HepG2 (cell line): ENCODE results near the gene RPS28. TPM values are rescaled to one million over a fixed set of nuclear protein-coding genes. Genes with fewer than 3 reads are reported as not detected.

ENCODE experiments used
- ARID2 ChIP-seq: sonication (generic); formaldehyde crosslinking; IDR thresholded peaks from 2 replicates; pipeline ENCODE4 v1.8.1; 2022; ENCODE audit warnings: mild to moderate bottlenecking, missing genetic modification reagents, borderline replicate concordance
- CHCHD3 ChIP-seq: sonication (generic); formaldehyde crosslinking; IDR thresholded peaks from 2 replicates; pipeline ENCODE4 v1.8.0; 2022; ENCODE audit warnings: mild to moderate bottlenecking, missing genetic modification reagents, moderate library complexity
- ELF3 ChIP-seq: IDR thresholded peaks from 2 replicates; pipeline ENCODE4 v1.6.1; 2016; ENCODE audit warnings: missing genetic modification reagents, missing compliant biosample characterization
- FOXP4 ChIP-seq: sonication (generic); formaldehyde crosslinking; IDR thresholded peaks from 2 replicates; pipeline ENCODE4 v1.4.0; 2020; ENCODE audit warnings: missing genetic modification reagents
- HES4 ChIP-seq: sonication (generic); formaldehyde crosslinking; IDR thresholded peaks from 2 replicates; pipeline ENCODE4 v1.9.0; 2021; ENCODE audit warnings: mild to moderate bottlenecking, missing genetic modification reagents, borderline replicate concordance
- MAFF ChIP-seq: IDR thresholded peaks from 2 replicates; pipeline ENCODE4 v1.6.1; 2011; ENCODE audit warnings: low read depth, low read length, improper control_type of control experiment
- MIER3 ChIP-seq: IDR thresholded peaks from 2 replicates; pipeline ENCODE4 v1.6.1; 2016; ENCODE audit warnings: missing compliant biosample characterization, borderline replicate concordance
- NFAT5 ChIP-seq: sonication (generic); formaldehyde crosslinking; IDR thresholded peaks from 2 replicates; pipeline ENCODE4 v1.4.0; 2020; ENCODE audit warnings: missing genetic modification reagents
- NR2F1 ChIP-seq, 2 experiments: fragments of 450-650 bp in 1 of 2; formaldehyde crosslinking in 1 of 2; IDR thresholded peaks; 2 replicates each; pipeline versions ENCODE4 v1.5.0 to v1.6.1; 2016 to 2020; ENCODE audit warnings: mild to moderate bottlenecking in 1 of 2, missing compliant biosample characterization in 1 of 2, missing genetic modification reagents in 1 of 2, moderate library complexity in 1 of 2
- RCOR2 ChIP-seq: IDR thresholded peaks from 2 replicates; pipeline ENCODE4 v1.6.1; 2016; ENCODE audit warnings: missing biosample characterization, missing genetic modification reagents
- RFXANK ChIP-seq: IDR thresholded peaks from 2 replicates; pipeline ENCODE4 v1.6.1; 2016
- SALL1 ChIP-seq: sonication (generic); formaldehyde crosslinking; IDR thresholded peaks from 2 replicates; pipeline ENCODE4 v1.8.0; 2022; ENCODE audit warnings: mild to moderate bottlenecking, missing genetic modification reagents
- SKI ChIP-seq: fragments of 450-650 bp; IDR thresholded peaks from one replicate; pipeline ENCODE4 v1.6.1; 2018; ENCODE audit warnings: mild to moderate bottlenecking; ENCODE audit not compliant: partially characterized antibody
- SP4 ChIP-seq: sonication (generic); formaldehyde crosslinking; IDR thresholded peaks from 2 replicates; pipeline ENCODE4 v1.8.1; 2023; ENCODE audit warnings: mild to moderate bottlenecking, missing genetic modification reagents
- TCF12 ChIP-seq, 2 experiments: fragments of 450-650 bp in 1 of 2; sonication (generic) in 1 of 2; formaldehyde crosslinking in 1 of 2; IDR thresholded peaks; 2 replicates each; pipeline versions ENCODE4 v1.6.1 to v1.8.0; 2017 to 2022; ENCODE audit warnings: antibody characterized with exemption in 1 of 2, mild to moderate bottlenecking in 1 of 2, missing genetic modification reagents in 1 of 2, moderate library complexity in 1 of 2
- XRCC5 ChIP-seq: fragments of 200-400 bp; formaldehyde crosslinking; optimal IDR thresholded peaks from 2 replicates; pipeline ENCODE3; 2017; ENCODE audit warnings: mild to moderate bottlenecking, low read length
- ZBTB37 ChIP-seq: sonication (generic); formaldehyde crosslinking; IDR thresholded peaks from 2 replicates; pipeline ENCODE4 v1.4.0; 2020; ENCODE audit warnings: mild to moderate bottlenecking, missing genetic modification reagents
- ZFAT ChIP-seq: sonication (generic); formaldehyde crosslinking; conservative IDR thresholded peaks from 2 replicates; pipeline ENCODE4 v1.8.1; 2023; ENCODE audit warnings: missing genetic modification reagents, inconsistent platforms
- ZNF569 ChIP-seq: sonication (generic); formaldehyde crosslinking; IDR thresholded peaks from 2 replicates; pipeline ENCODE4 v1.5.0; 2020; ENCODE audit warnings: mild to moderate bottlenecking, missing genetic modification reagents, moderate library complexity, borderline replicate concordance
- ZNF605 ChIP-seq: sonication (generic); formaldehyde crosslinking; IDR thresholded peaks from 2 replicates; pipeline ENCODE4 v1.8.0; 2022; ENCODE audit warnings: mild to moderate bottlenecking, missing genetic modification reagents
- polyA plus RNA-seq, 8 experiments: library from polyadenylated mRNA; depleted of rRNA in 3 of 8; stranded (reverse) in 7 of 8; unstranded in 1 of 8; fragments of >200 nt; fragmentation: Illumina TruSeq in 4 of 8; extraction: Trizol in 4 of 8; gene quantifications; 2 replicates each; pipeline versions ENCODE4 v1.2.1 to v1.2.3, GENCODE V29; 2011 to 2016; ENCODE audit warnings: low read depth in 4 of 8, missing spikeins in 1 of 8, mixed read lengths in 1 of 8; ENCODE audit not compliant: insufficient read depth in 1 of 8
- total RNA-seq, 5 experiments: library from RNA; depleted of rRNA; stranded (reverse); fragments of >200 nt; fragmentation: Illumina TruSeq; extraction: Trizol; gene quantifications; 2 replicates each; pipeline ENCODE4 v1.2.3, GENCODE V29; 2016; ENCODE audit warnings: low read depth in 1 of 5

Gene RPS28
- total and polyA plus RNA-seq, 2 of the 13 experiments (the other 11 are each of a cell fraction or from before 2014, with no cell fraction given) = 281 to 545 TPM

- TF ChIP-seq SALL1 (CRISPR knock-in tag) = peak; percentile 76; the same call in 1 of the 2 replicates
- no peak for TF ChIP-seq TCF12 (IDR thresholded peaks at IDR 0.05)
- TF ChIP-seq TCF12 (CRISPR knock-in tag; IDR thresholded peaks at IDR 0.05) = no peak; the same call in 1 of the 2 replicates
- no peak for TF ChIP-seq CHCHD3 (CRISPR knock-in tag)
- no peak for TF ChIP-seq RCOR2 (CRISPR knock-in tag)
- 0 out of 2 replicates have a peak, but pooled peaks have one; percentile 30 for TF ChIP-seq RFXANK
- peak; percentile 67; the same call in 1 of the 2 replicates for TF ChIP-seq MIER3 (CRISPR knock-in tag)
- TF ChIP-seq SKI = no peak
- TF ChIP-seq FOXP4 (CRISPR knock-in tag) = no peak
- TF ChIP-seq ZNF605 (CRISPR knock-in tag) = peak; percentile 63; the same call in 1 of the 2 replicates
- peak in 1 of 2 experiments; percentile 53; a peak in 1 of 4 replicates for TF ChIP-seq NR2F1 (CRISPR knock-in tag; IDR thresholded peaks at IDR 0.05)
- TF ChIP-seq XRCC5 = no peak
- TF ChIP-seq ARID2 (CRISPR knock-in tag) = no peak
- TF ChIP-seq ELF3 = no peak
- TF ChIP-seq MAFF = no peak
- 0 out of 2 replicates have a peak, but pooled peaks have one; percentile 5 for TF ChIP-seq ZFAT
- TF ChIP-seq ZBTB37 (CRISPR knock-in tag) = peak; percentile 73
- TF ChIP-seq ZNF569 (CRISPR knock-in tag) = no peak
- TF ChIP-seq NFAT5 (CRISPR knock-in tag) = no peak
- peak; percentile 55 for TF ChIP-seq SP4 (CRISPR knock-in tag)
- peak; percentile 25; the same call in 1 of the 2 replicates for TF ChIP-seq HES4 (CRISPR knock-in tag)
These were observed at the start of gene RPS28, which contains the start of gene NDUFA7 (continued) for GRCh38 chr19:8321067-8321985.
